ENCODE measurements around the gene APOBEC4. TPM values are rescaled to one million over a fixed set of nuclear protein-coding genes. Genes with fewer than 3 reads are reported as not detected.

APOBEC4 gene
- polyA plus RNA-seq, 1 donor from 2014 or later: not detected

- TF ChIP-seq POLR2AphosphoS5 (IDR thresholded peaks at IDR 0.05): no peak
- TF ChIP-seq RAD21 (conservative IDR thresholded peaks at IDR 0.05): no peak
- TF ChIP-seq EZH2 (IDR thresholded peaks at IDR 0.05; ENCODE audit: borderline replicate concordance, insufficient read depth, low read length, poor library complexity, severe bottlenecking): no peak
- TF ChIP-seq REST (IDR thresholded peaks at IDR 0.05; ENCODE audit: borderline replicate concordance): no peak
- TF ChIP-seq EP300 (conservative IDR thresholded peaks at IDR 0.05; ENCODE audit: poor library complexity, severe bottlenecking): no peak
- Histone ChIP-seq H3K9me2 (ENCODE audit: insufficient read depth, low read length) (no peaks in the 10 kb centered on the region), H3K27me3 (ENCODE audit: insufficient read depth, low read depth, low read length) (no peaks in the 10 kb centered on the region), H3F3A (ENCODE audit: insufficient read depth, low read length, poor library complexity, severe bottlenecking) (no peaks in the 10 kb centered on the region), H3K27ac (ENCODE audit: low read length) (no peak overlapping the region), H4K20me1 (ENCODE audit: insufficient read depth) (no peaks in the 10 kb centered on the region), H3K9ac (ENCODE audit: low read length) (no peak overlapping the region), H2AFZ (ENCODE audit: low read depth, low read length) (no peak overlapping the region), H3K4me2 (ENCODE audit: low read length) (no peak overlapping the region), H3K9me3 (ENCODE audit: low read length) (no peaks in the 10 kb centered on the region), H3K36me3 (ENCODE audit: insufficient read depth, low read length) (no peaks in the 10 kb centered on the region), H3K79me2 (replicated peaks; ENCODE audit: insufficient read depth, low read length) (no peaks in the 10 kb centered on the region), H3K4me3 (ENCODE audit: low read length) (no peak overlapping the region)
Observed at GRCh38 chr1:183596500-183596899, 56.6 kb downstream of the APOBEC4 start.

Other genes with a start within 250 kb of the APOBEC4 start
- 43.8 and 50.2 TPM in 2 replicates for gene NMNAT2, start 234.9 kb downstream of the APOBEC4 start, polyA plus RNA-seq
- 17.1 and 19.1 TPM in 2 replicates for gene SMG7, start 180.8 kb downstream of the APOBEC4 start, polyA plus RNA-seq
- gene NCF2, start 62.9 kb downstream of the APOBEC4 start, polyA plus RNA-seq: not detected in 2 replicates
- gene ARPC5, start 17.5 kb downstream of the APOBEC4 start, polyA plus RNA-seq: 179 and 197 TPM in 2 replicates
- gene RGL1, start 151.8 kb upstream of the APOBEC4 start, polyA plus RNA-seq: 14.7 and 17.0 TPM in 2 replicates

Measured in neural cell (in vitro differentiated cells).